Measurements from ENCODE around the gene NAPG.
"Not testable (repeated sequence)": the region's sequence is repeated elsewhere in the genome, so short reads cannot be mapped to it uniquely, and the experiment has no call there.

Gene NAPG

DNA sequence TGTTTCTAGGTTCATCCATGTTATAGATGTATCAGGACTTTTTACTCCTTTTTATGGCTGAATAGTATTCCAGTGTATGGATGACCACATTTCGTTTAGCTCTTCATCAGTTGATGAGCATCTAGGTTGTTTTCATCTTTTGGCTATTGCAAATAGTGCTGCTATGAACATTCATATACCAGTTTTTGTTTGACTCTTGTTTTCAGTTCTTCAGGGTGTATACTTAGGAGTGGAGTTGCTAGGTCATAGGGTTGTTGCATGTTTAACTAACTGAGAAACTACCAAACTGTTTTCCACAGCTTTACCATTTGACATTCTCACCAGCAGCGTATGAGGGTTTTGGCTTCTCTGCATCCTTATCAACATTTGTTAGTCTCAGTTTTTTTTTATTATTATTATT lies 25.8 kb upstream of the NAPG start:
- no peaks in the 10 kb centered on the region for H3K27me3 ChIP-seq (replicated peaks)
- in situ Hi-C loops (cut with HindIII; ENCODE audit: low pct_ligation_motif_present, low sequenced_read_pairs): no loop called here
- DNase-seq: no peak
- no peak overlapping the region for H3K4me3 ChIP-seq (ENCODE audit: low read depth, low read length)
- TF ChIP-seq, protein P1, sequence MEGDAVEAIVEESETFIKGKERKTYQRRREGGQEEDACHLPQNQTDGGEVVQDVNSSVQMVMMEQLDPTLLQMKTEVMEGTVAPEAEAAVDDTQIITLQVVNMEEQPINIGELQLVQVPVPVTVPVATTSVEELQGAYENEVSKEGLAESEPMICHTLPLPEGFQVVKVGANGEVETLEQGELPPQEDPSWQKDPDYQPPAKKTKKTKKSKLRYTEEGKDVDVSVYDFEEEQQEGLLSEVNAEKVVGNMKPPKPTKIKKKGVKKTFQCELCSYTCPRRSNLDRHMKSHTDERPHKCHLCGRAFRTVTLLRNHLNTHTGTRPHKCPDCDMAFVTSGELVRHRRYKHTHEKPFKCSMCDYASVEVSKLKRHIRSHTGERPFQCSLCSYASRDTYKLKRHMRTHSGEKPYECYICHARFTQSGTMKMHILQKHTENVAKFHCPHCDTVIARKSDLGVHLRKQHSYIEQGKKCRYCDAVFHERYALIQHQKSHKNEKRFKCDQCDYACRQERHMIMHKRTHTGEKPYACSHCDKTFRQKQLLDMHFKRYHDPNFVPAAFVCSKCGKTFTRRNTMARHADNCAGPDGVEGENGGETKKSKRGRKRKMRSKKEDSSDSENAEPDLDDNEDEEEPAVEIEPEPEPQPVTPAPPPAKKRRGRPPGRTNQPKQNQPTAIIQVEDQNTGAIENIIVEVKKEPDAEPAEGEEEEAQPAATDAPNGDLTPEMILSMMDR (IDR thresholded peaks at IDR 0.05; ENCODE audit: low read depth, low read length, missing control alignments): no peak
- no peaks in the 10 kb centered on the region for H3K36me3 ChIP-seq (replicated peaks)
- no peak overlapping the region for H3K27ac ChIP-seq

DNA sequence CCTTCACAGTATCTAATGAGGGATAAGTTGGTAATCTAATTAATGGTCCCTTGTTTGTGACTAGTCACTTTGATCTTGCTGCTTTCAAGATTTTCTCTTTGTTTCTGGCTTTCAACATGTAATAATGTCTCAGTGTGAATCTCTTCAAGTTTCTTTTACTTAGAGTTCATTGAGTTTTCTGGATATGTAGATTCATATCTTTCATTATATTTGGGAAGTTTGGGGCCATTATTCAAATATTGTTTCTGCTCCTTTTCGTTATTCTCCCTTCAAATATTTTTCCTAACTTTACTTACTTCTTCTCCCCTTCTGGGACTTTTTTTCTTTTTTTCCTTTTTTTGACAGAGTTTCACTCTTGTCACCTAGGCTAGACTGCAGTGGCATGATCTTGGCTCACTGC lies 21.1 kb upstream of the NAPG start:
- Histone ChIP-seq H3K4me3 (ENCODE audit: low read depth, low read length) (no peak overlapping the region), H3K27me3 (replicated peaks) (no peaks in the 10 kb centered on the region), H3K27ac (no peak overlapping the region), H3K36me3 (replicated peaks) (no peaks in the 10 kb centered on the region)
- in situ Hi-C loops (cut with HindIII; ENCODE audit: low pct_ligation_motif_present, low sequenced_read_pairs): no loop called here
- DNase-seq: no peak
- TF ChIP-seq, protein P1 (IDR thresholded peaks at IDR 0.05; ENCODE audit: low read depth, low read length, missing control alignments): no peak

- DNase-seq; H3K27ac ChIP-seq; H3K27me3 ChIP-seq (replicated peaks); H3K36me3 ChIP-seq (replicated peaks); in situ Hi-C loops (cut with HindIII; ENCODE audit: low pct_ligation_motif_present, low sequenced_read_pairs); H3K4me3 ChIP-seq (ENCODE audit: low read depth, low read length): not testable (repeated sequence)
Observed at GRCh38 chr18:10505892-10506291, 19.9 kb upstream of the NAPG start.

GRCh38 chr18:10508591-10508990 lies 17.2 kb upstream of the NAPG start:
- peaks cover 13% of the 10 kb centered on the region for H3K27me3 ChIP-seq (replicated peaks)
- no peaks in the 10 kb centered on the region for H3K36me3 ChIP-seq (replicated peaks)
- no peak for DNase-seq
- in situ Hi-C loops (cut with HindIII; ENCODE audit: low pct_ligation_motif_present, low sequenced_read_pairs): no loop called here
- no peak overlapping the region for H3K27ac ChIP-seq
- no peak overlapping the region for H3K4me3 ChIP-seq (ENCODE audit: low read depth, low read length)
- TF ChIP-seq, protein P1 (IDR thresholded peaks at IDR 0.05; ENCODE audit: low read depth, low read length, missing control alignments): no peak

DNA sequence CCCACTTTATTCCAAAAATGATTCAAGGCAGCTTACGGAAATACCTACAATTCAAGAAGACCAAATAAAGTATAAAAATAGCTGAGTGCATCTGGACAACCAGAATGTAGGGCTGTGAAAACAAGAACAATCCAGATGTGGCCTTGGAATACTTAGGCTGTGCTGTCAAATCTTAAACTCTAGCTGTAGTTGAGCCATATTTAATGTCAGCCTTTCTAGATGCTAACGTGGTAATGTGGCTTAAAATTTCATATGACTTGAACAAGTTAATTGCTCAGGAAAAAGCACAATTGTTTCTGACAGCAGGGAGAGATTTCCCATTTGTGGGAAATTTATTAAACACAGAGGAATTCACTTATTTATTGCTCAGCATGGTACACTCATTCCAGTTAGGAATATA lies 14.6 kb upstream of the NAPG start:
- TF ChIP-seq, protein P1 (IDR thresholded peaks at IDR 0.05; ENCODE audit: low read depth, low read length, missing control alignments): no peak
- H3K4me3 ChIP-seq (ENCODE audit: low read depth, low read length): no peak overlapping the region
- H3K36me3 ChIP-seq (replicated peaks): no peaks in the 10 kb centered on the region
- in situ Hi-C loops (cut with HindIII; ENCODE audit: low pct_ligation_motif_present, low sequenced_read_pairs): loop anchor here (10.0 kb wide), 1 partner anchor 536 kb away; no protein-coding TSS in a partner anchor
- no peak overlapping the region for H3K27ac ChIP-seq
- peaks cover 23% of the 10 kb centered on the region for H3K27me3 ChIP-seq (replicated peaks)
- no peak for DNase-seq

DNA sequence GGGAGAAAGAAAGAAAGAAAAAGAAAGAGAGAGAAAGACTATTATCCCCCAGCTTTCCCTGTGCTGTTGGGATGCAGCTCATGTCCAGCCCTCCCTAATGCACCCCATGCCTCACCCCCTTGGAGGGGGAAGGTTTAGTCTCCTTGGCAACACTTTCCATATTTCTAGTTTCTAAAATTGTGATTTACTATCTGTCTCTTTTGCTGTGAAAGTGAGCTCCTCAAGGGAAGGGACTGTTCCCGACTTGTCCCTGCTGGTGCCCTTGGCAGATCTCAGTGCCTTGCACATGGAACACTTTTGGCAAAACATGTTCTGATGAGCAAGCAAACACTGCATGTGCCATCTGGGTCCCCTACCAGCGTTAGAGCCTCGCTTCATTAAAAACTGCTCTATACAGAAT lies 11.7 kb upstream of the NAPG start:
- Histone ChIP-seq H3K4me3 (ENCODE audit: low read depth, low read length) (no peak overlapping the region), H3K36me3 (replicated peaks) (no peaks in the 10 kb centered on the region), H3K27me3 (replicated peaks) (peaks cover 25% of the 10 kb centered on the region), H3K27ac (no peak overlapping the region)
- no peak for DNase-seq
- TF ChIP-seq, protein P1 (IDR thresholded peaks at IDR 0.05; ENCODE audit: low read depth, low read length, missing control alignments): no peak
- in situ Hi-C loops (cut with HindIII; ENCODE audit: low pct_ligation_motif_present, low sequenced_read_pairs): loop anchor here (10.0 kb wide), 1 partner anchor 539 kb away; no protein-coding TSS in a partner anchor
